Activated naive CD8-positive, alpha-beta T cell treated with anti-CD3 and anti-CD28 coated beads for 36 hours (primary cell): ENCODE measurements around the gene KRTAP5-5. TPM values are rescaled to one million over a fixed set of nuclear protein-coding genes. Genes with fewer than 3 reads are reported as not detected.
"Not testable (repeated sequence)": the region's sequence is repeated elsewhere in the genome, so short reads cannot be mapped to it uniquely, and the experiment has no call there.

Source experiments
- DNase-seq: peaks from one replicate; pipeline ENCODE4 v3.0.0; 2021
- H3K27ac Mint-ChIP-seq: one replicate; pipeline ENCODE4 v1.8.0; 2022; ENCODE audit warnings: mild to moderate bottlenecking, moderate library complexity, mixed read lengths
- H3K27me3 Mint-ChIP-seq: one replicate; pipeline ENCODE4 v1.8.0; 2022; ENCODE audit warnings: mild to moderate bottlenecking, mixed read lengths
- H3K36me3 Mint-ChIP-seq: one replicate; pipeline ENCODE4 v1.8.0; 2021; ENCODE audit warnings: mild to moderate bottlenecking, mixed read lengths
- H3K4me1 Mint-ChIP-seq: one replicate; pipeline ENCODE4 v1.8.0; 2021; ENCODE audit warnings: mixed read lengths
- H3K4me3 Mint-ChIP-seq: one replicate; pipeline ENCODE4 v1.8.0; 2022; ENCODE audit warnings: mild to moderate bottlenecking, moderate library complexity, mixed read lengths
- H3K9me3 Mint-ChIP-seq: one replicate; pipeline ENCODE4 v1.8.0; 2022; ENCODE audit warnings: mixed read lengths
- total RNA-seq, 2 experiments: library from RNA; stranded (reverse); gene quantifications; one replicate each; pipeline ENCODE4 v1.2.3, GENCODE V29; 2021

The KRTAP5-5 gene
- total RNA-seq, 2 experiments from 2014 or later = not detected

- H3K27ac Mint-ChIP-seq = peak overlapping the region; percentile 9
- H3K9me3 Mint-ChIP-seq = no peaks in the 10 kb centered on the region
- H3K4me1 Mint-ChIP-seq = peaks cover 11% of the 10 kb centered on the region
- no peak overlapping the region for H3K4me3 Mint-ChIP-seq
- H3K27me3 Mint-ChIP-seq = peaks cover 39% of the 10 kb centered on the region
- no peaks in the 10 kb centered on the region for H3K36me3 Mint-ChIP-seq
- DNase-seq = no peak
These were observed 40.1 kb downstream of the KRTAP5-5 start for GRCh38 chr11:1669546-1670218.

- not testable (repeated sequence) for H3K36me3 Mint-ChIP-seq, H3K4me3 Mint-ChIP-seq, H3K9me3 Mint-ChIP-seq, DNase-seq
- H3K4me1 Mint-ChIP-seq = peaks cover 11% of the 10 kb centered on the region
- H3K27ac Mint-ChIP-seq = peak overlapping the region; percentile 9
- H3K27me3 Mint-ChIP-seq = peaks cover 45% of the 10 kb centered on the region
These were observed 40.9 kb downstream of the KRTAP5-5 start for GRCh38 chr11:1670457-1670856.

- Mint-ChIP-seq H3K27me3 (peaks cover 49% of the 10 kb centered on the region), H3K36me3 (no peaks in the 10 kb centered on the region), H3K27ac (no peak overlapping the region), H3K4me3 (no peak overlapping the region), H3K9me3 (no peaks in the 10 kb centered on the region), H3K4me1 (peaks cover 11% of the 10 kb centered on the region)
- DNase-seq = no peak
These were observed 41.4 kb downstream of the KRTAP5-5 start for GRCh38 chr11:1670905-1671371.

- Mint-ChIP-seq H3K36me3 (no peaks in the 10 kb centered on the region), H3K9me3 (no peaks in the 10 kb centered on the region), H3K27ac (no peak overlapping the region), H3K4me3 (no peak overlapping the region), H3K4me1 (peaks cover 11% of the 10 kb centered on the region), H3K27me3 (peaks cover 53% of the 10 kb centered on the region)
- no peak for DNase-seq
These were observed 42.1 kb downstream of the KRTAP5-5 start for GRCh38 chr11:1671658-1672057.

DNA sequence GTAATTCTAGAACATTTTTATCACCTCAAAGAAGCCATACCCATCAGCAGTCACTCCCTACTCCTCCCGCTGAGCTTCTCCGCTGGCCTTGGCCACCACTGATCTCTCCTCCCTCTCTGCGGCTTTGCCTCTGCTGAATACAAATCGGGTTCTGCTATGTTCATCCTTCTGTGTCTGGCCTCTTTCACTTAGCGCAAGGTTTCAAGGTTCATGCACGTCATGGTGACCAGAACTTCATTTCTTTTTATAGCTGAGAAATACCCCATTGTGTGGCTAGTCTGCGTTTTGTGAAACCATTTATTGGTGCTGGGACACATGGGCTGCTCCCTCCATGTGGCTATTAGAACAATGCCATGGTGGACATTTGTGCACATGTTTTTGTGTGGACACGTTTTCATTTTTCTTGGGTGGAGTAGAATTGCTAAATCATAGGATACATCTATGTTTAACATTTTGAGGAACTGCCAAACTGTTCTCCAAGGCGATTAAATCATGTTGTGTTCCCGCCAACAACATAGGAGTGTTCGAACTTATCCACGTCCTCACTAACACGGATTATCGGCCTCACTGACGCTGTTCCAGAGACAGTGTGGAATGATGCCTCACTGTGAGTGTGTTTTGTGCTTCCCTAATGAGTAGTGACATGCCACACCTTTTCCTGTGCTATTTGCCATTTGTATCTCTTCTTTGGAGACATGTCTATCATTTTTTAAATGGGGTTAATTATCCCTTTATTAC, 43.2 kb downstream of the KRTAP5-5 start:
- Mint-ChIP-seq H3K27me3 (peaks cover 51% of the 10 kb centered on the region), H3K9me3 (no peaks in the 10 kb centered on the region), H3K36me3 (no peaks in the 10 kb centered on the region), H3K4me3 (no peak overlapping the region), H3K27ac (no peak overlapping the region), H3K4me1 (peaks cover 11% of the 10 kb centered on the region)
- no peak for DNase-seq

GRCh38 chr11:1673446-1674172, 44.0 kb downstream of the KRTAP5-5 start:
- H3K4me1 Mint-ChIP-seq = peaks cover 7% of the 10 kb centered on the region
- no peak overlapping the region for H3K4me3 Mint-ChIP-seq
- H3K9me3 Mint-ChIP-seq = no peaks in the 10 kb centered on the region
- H3K27me3 Mint-ChIP-seq = peaks cover 48% of the 10 kb centered on the region
- no peaks in the 10 kb centered on the region for H3K36me3 Mint-ChIP-seq
- no peak for DNase-seq
- no peak overlapping the region for H3K27ac Mint-ChIP-seq

GRCh38 chr11:1674173-1675131, 44.9 kb downstream of the KRTAP5-5 start:
- H3K4me1 Mint-ChIP-seq = peaks cover 1% of the 10 kb centered on the region
- peaks cover 45% of the 10 kb centered on the region for H3K27me3 Mint-ChIP-seq
- H3K4me3 Mint-ChIP-seq = no peak overlapping the region
- no peaks in the 10 kb centered on the region for H3K9me3 Mint-ChIP-seq
- H3K36me3 Mint-ChIP-seq = no peaks in the 10 kb centered on the region
- H3K27ac Mint-ChIP-seq = no peak overlapping the region
- no peak for DNase-seq

GRCh38 chr11:1675536-1676228, 46.1 kb downstream of the KRTAP5-5 start:
- Mint-ChIP-seq H3K4me1 (no peaks in the 10 kb centered on the region), H3K4me3 (no peak overlapping the region), H3K27me3 (peaks cover 40% of the 10 kb centered on the region), H3K36me3 (no peaks in the 10 kb centered on the region), H3K9me3 (no peaks in the 10 kb centered on the region), H3K27ac (no peak overlapping the region)
- no peak for DNase-seq

DNA sequence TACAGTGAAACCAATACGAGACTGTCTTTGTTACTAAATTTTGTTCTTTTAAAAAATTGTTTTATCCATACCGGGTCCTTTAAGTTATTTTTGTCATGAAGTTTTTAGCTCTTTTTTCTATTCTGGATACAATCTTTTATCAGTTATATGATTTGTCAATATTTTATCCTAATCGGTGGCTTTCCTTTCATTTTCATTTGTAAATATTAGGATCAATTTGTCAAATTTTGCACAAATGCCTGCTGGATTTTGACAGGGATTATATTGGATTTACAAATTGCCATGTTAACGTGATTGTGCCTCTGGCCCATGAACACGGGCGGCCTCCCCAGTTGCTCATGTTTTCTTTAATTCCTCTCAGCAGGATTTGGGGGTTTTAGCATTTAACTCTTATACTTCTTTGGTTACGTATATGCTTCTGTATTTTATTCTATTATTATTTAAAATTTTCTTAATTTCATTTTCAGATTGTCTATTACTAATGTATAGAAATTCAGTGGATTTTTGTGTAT, 46.7 kb downstream of the KRTAP5-5 start:
- DNase-seq = no peak
- no peaks in the 10 kb centered on the region for H3K4me1 Mint-ChIP-seq
- peaks cover 43% of the 10 kb centered on the region for H3K27me3 Mint-ChIP-seq
- no peak overlapping the region for H3K4me3 Mint-ChIP-seq
- H3K9me3 Mint-ChIP-seq = no peaks in the 10 kb centered on the region
- no peaks in the 10 kb centered on the region for H3K36me3 Mint-ChIP-seq
- no peak overlapping the region for H3K27ac Mint-ChIP-seq

DNA sequence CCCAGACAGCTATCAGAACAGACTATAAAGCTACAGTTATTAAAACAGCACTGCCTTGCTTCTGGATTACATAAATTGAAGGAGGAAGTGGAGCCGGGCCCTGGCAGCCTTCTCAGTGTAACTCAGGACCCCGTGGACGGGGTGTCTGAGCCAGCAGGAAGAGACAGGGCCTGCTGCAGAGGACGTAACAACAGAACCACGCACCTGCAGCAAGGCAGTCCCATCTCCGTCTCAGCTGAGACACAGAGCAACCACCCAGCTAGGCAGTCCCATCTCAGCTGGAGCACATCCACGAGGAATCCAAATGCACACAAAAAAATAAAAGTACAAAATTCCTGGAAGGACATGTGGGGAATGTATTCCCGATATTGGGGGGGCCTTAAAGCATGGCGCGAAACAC, 50.3 kb downstream of the KRTAP5-5 start:
- H3K4me1 Mint-ChIP-seq = no peaks in the 10 kb centered on the region
- H3K4me3 Mint-ChIP-seq = no peak overlapping the region
- H3K27ac Mint-ChIP-seq = no peak overlapping the region
- no peaks in the 10 kb centered on the region for H3K36me3 Mint-ChIP-seq
- no peaks in the 10 kb centered on the region for H3K9me3 Mint-ChIP-seq
- peaks cover 27% of the 10 kb centered on the region for H3K27me3 Mint-ChIP-seq
- no peak for DNase-seq

Other genes with a start within 250 kb of the KRTAP5-5 start
- gene BRSK2, start 239.8 kb upstream of the KRTAP5-5 start, total RNA-seq = under 1 TPM; 0.46 to 0.97 TPM
- 10 to 100 TPM; 15.2 to 16.3 TPM for gene MOB2, start 143.0 kb upstream of the KRTAP5-5 start, total RNA-seq
- 1 to 10 TPM; 1.5 to 2.1 TPM for gene DUSP8, start 57.5 kb upstream of the KRTAP5-5 start, total RNA-seq
- gene KRTAP5-1, start 44.5 kb upstream of the KRTAP5-5 start, total RNA-seq = not detected
- not detected for gene KRTAP5-2, start 31.5 kb upstream of the KRTAP5-5 start, total RNA-seq
- not detected for gene KRTAP5-3, start 21.3 kb upstream of the KRTAP5-5 start, total RNA-seq
- gene KRTAP5-4, start 7.6 kb upstream of the KRTAP5-5 start, total RNA-seq = not detected
- not detected for gene KRTAP5-6, start 67.4 kb downstream of the KRTAP5-5 start, total RNA-seq
- gene IFITM10, start 120.8 kb downstream of the KRTAP5-5 start, total RNA-seq = not detected
- 10 to 100 TPM; 40.9 to 43.0 TPM for gene CTSD, start 134.2 kb downstream of the KRTAP5-5 start, total RNA-seq
- not detected for gene SYT8, start 205.2 kb downstream of the KRTAP5-5 start, total RNA-seq
- under 1 TPM in 1 of 2 experiments, not detected in 1; 0.31 TPM for gene TNNI2, start 209.2 kb downstream of the KRTAP5-5 start, total RNA-seq
- gene LSP1, start 223.3 kb downstream of the KRTAP5-5 start, total RNA-seq = 100 to 1,000 TPM; 147 to 148 TPM